ENCODE results near the gene ERC2. TPM values are rescaled to one million over a fixed set of nuclear protein-coding genes. Genes with fewer than 3 reads are reported as not detected.

ERC2 gene
- total RNA-seq, 2 donors from 2014 or later = 0.33 to 1.2 TPM

- Mint-ChIP-seq H3K36me3 (no peaks in the 10 kb centered on the region), H3K27me3 (peaks cover 3 to 5% of the 10 kb centered on the region in 2 donors), H3K27ac (no peak overlapping the region), H3K4me3 (no peak overlapping the region), H3K9me3 (no peaks in the 10 kb centered on the region), H3K4me1 (ENCODE audit: low read depth in 2 of 2) (no peaks in the 10 kb centered on the region)
- peak in 1 of 2 donors; percentile 41 for ATAC-seq
- no peak for DNase-seq (ENCODE audit: low spot score)
Observed at GRCh38 chr3:55498520-55498919, 969.7 kb downstream of the ERC2 start.

GRCh38 chr3:55497250-55497649 lies 971.0 kb downstream of the ERC2 start:
- Mint-ChIP-seq H3K27me3 (peaks cover 3 to 5% of the 10 kb centered on the region in 2 donors), H3K27ac (no peak overlapping the region)

GRCh38 chr3:55494976-55495375 lies 973.3 kb downstream of the ERC2 start:
- Mint-ChIP-seq H3K27ac (no peak overlapping the region), H3K4me3 (no peak overlapping the region), H3K4me1 (ENCODE audit: low read depth in 2 of 2) (no peaks in the 10 kb centered on the region)

More at GRCh38 chr3:55497250-55497649, 971.0 kb downstream of the ERC2 start:
- ATAC-seq (no peak), DNase-seq (ENCODE audit: low spot score) (no peak)
- H3K9me3 Mint-ChIP-seq = no peaks in the 10 kb centered on the region
- H3K36me3 Mint-ChIP-seq = no peaks in the 10 kb centered on the region
- no peak overlapping the region for H3K4me3 Mint-ChIP-seq
- no peaks in the 10 kb centered on the region for H3K4me1 Mint-ChIP-seq (ENCODE audit: low read depth in 2 of 2)

GRCh38 chr3:55492976-55493375 lies 975.3 kb downstream of the ERC2 start:
- ATAC-seq (no peak), DNase-seq (ENCODE audit: low spot score) (no peak)
- Mint-ChIP-seq H3K4me1 (ENCODE audit: low read depth in 2 of 2) (no peaks in the 10 kb centered on the region), H3K9me3 (no peaks in the 10 kb centered on the region), H3K36me3 (no peaks in the 10 kb centered on the region), H3K4me3 (no peak overlapping the region), H3K27ac (no peak overlapping the region), H3K27me3 (peaks cover 21 to 27% of the 10 kb centered on the region in 2 donors)

More at GRCh38 chr3:55494976-55495375, 973.3 kb downstream of the ERC2 start:
- DNase-seq (ENCODE audit: low spot score) (no peak), ATAC-seq (no peak)
- Mint-ChIP-seq H3K27me3 (peaks cover 7 to 12% of the 10 kb centered on the region in 2 donors), H3K9me3 (no peaks in the 10 kb centered on the region), H3K36me3 (no peaks in the 10 kb centered on the region)

GRCh38 chr3:55491296-55491816 lies 976.9 kb downstream of the ERC2 start:
- H3K4me3 Mint-ChIP-seq = no peak overlapping the region
- H3K27me3 Mint-ChIP-seq = peaks cover 25 to 32% of the 10 kb centered on the region in 2 donors
- DNase-seq (ENCODE audit: low spot score) (no peak), ATAC-seq (no peak)
- no peaks in the 10 kb centered on the region for H3K4me1 Mint-ChIP-seq (ENCODE audit: low read depth in 2 of 2)
- H3K9me3 Mint-ChIP-seq = no peaks in the 10 kb centered on the region
- H3K36me3 Mint-ChIP-seq = no peaks in the 10 kb centered on the region
- H3K27ac Mint-ChIP-seq = no peak overlapping the region

GRCh38 chr3:55490276-55490913 lies 977.9 kb downstream of the ERC2 start:
- H3K9me3 Mint-ChIP-seq = no peaks in the 10 kb centered on the region
- no peak overlapping the region for H3K27ac Mint-ChIP-seq
- H3K4me1 Mint-ChIP-seq (ENCODE audit: low read depth in 2 of 2) = no peaks in the 10 kb centered on the region

GRCh38 chr3:55489798-55490132 lies 978.5 kb downstream of the ERC2 start:
- Mint-ChIP-seq H3K9me3 (no peaks in the 10 kb centered on the region), H3K4me1 (ENCODE audit: low read depth in 2 of 2) (no peaks in the 10 kb centered on the region), H3K36me3 (peaks cover 6% of the 10 kb centered on the region), H3K27ac (no peak overlapping the region), H3K4me3 (no peak overlapping the region), H3K27me3 (peaks cover 30 to 41% of the 10 kb centered on the region in 2 donors)
- DNase-seq (ENCODE audit: low spot score) (no peak), ATAC-seq (no peak)

More at GRCh38 chr3:55490276-55490913, 977.9 kb downstream of the ERC2 start:
- ATAC-seq (no peak), DNase-seq (ENCODE audit: low spot score) (no peak)
- Mint-ChIP-seq H3K4me3 (no peak overlapping the region), H3K36me3 (peaks cover 4% of the 10 kb centered on the region), H3K27me3 (peaks cover 30 to 37% of the 10 kb centered on the region in 2 donors)

- no peaks in the 10 kb centered on the region for H3K4me1 Mint-ChIP-seq (ENCODE audit: low read depth in 2 of 2)
- H3K36me3 Mint-ChIP-seq = peaks cover 6% of the 10 kb centered on the region
- DNase-seq (ENCODE audit: low spot score) = no peak
- ATAC-seq = no peak
- peaks cover 36 to 50% of the 10 kb centered on the region in 2 donors for H3K27me3 Mint-ChIP-seq
- H3K27ac Mint-ChIP-seq = no peak overlapping the region
- no peaks in the 10 kb centered on the region for H3K9me3 Mint-ChIP-seq
- peak overlapping the region; percentile 12 for H3K4me3 Mint-ChIP-seq
Observed at GRCh38 chr3:55488398-55489055, 979.7 kb downstream of the ERC2 start.

- Mint-ChIP-seq H3K27me3 (peaks cover 43 to 56% of the 10 kb centered on the region in 2 donors), H3K9me3 (no peaks in the 10 kb centered on the region), H3K4me1 (ENCODE audit: low read depth in 2 of 2) (no peaks in the 10 kb centered on the region), H3K36me3 (peaks cover 6% of the 10 kb centered on the region), H3K4me3 (no peak overlapping the region), H3K27ac (no peak overlapping the region)
- ATAC-seq = no peak
- no peak for DNase-seq (ENCODE audit: low spot score)
Observed at GRCh38 chr3:55487381-55488241, 980.7 kb downstream of the ERC2 start.

- H3K4me1 Mint-ChIP-seq (ENCODE audit: low read depth in 2 of 2) = no peaks in the 10 kb centered on the region
- H3K27ac Mint-ChIP-seq = no peak within 1 kb of the TSS
- H3K9me3 Mint-ChIP-seq = no peaks in the 10 kb centered on the region
- no peak for ATAC-seq
- peaks cover 43 to 56% of the 10 kb centered on the region in 2 donors for H3K27me3 Mint-ChIP-seq
- DNase-seq (ENCODE audit: low spot score) = no peak
- H3K36me3 Mint-ChIP-seq = peaks cover 6% of the 10 kb centered on the region
- no peak within 1 kb of the TSS for H3K4me3 Mint-ChIP-seq
Observed at GRCh38 chr3:55486857-55487380, 981.3 kb downstream of the ERC2 start, which contains the start of gene WNT5A. WNT5A (minus strand) TSS chr3:55487306; CDS start chr3:55486985, 321 bp downstream.

- H3K27me3 Mint-ChIP-seq = peaks cover 46 to 56% of the 10 kb centered on the region in 2 donors
Observed at GRCh38 chr3:55486101-55486856, 982.0 kb downstream of the ERC2 start.

GRCh38 chr3:55484801-55485791 lies 983.2 kb downstream of the ERC2 start:
- no peak overlapping the region for H3K4me3 Mint-ChIP-seq
- no peaks in the 10 kb centered on the region for H3K9me3 Mint-ChIP-seq
- peak overlapping the region in 1 of 2 donors; percentile 2 for H3K27ac Mint-ChIP-seq
- H3K4me1 Mint-ChIP-seq (ENCODE audit: low read depth in 2 of 2) = no peaks in the 10 kb centered on the region
- no peak for DNase-seq (ENCODE audit: low spot score)
- peaks cover 6% of the 10 kb centered on the region for H3K36me3 Mint-ChIP-seq
- peak in 1 of 2 donors; percentile 62 for ATAC-seq
- H3K27me3 Mint-ChIP-seq = peaks cover 51 to 60% of the 10 kb centered on the region in 2 donors

More at GRCh38 chr3:55486101-55486856, 982.0 kb downstream of the ERC2 start:
- no peak overlapping the region for H3K27ac Mint-ChIP-seq
- H3K9me3 Mint-ChIP-seq = no peaks in the 10 kb centered on the region
- H3K36me3 Mint-ChIP-seq = peaks cover 6% of the 10 kb centered on the region
- ATAC-seq = no peak
- H3K4me3 Mint-ChIP-seq = no peak overlapping the region
- no peak for DNase-seq (ENCODE audit: low spot score)
- H3K4me1 Mint-ChIP-seq (ENCODE audit: low read depth in 2 of 2) = no peaks in the 10 kb centered on the region
